MM.1S (cell line): ENCODE measurements around the gene ZNF786.

Experiments
- EZH2 ChIP-seq: fragments of 300-600 bp; sonication (generic); optimal IDR thresholded peaks from 2 replicates; pipeline ENCODE3; 2017; ENCODE audit warnings: low read depth, mild to moderate bottlenecking, antibody characterized with exemption, low read length, mixed read lengths
- TF ChIP-seq, protein P1 (sequence below): fragments of 300-600 bp; sonication (generic); IDR thresholded peaks from 2 replicates; pipeline ENCODE4 v1.5.1; 2016; ENCODE audit warnings: antibody characterized with exemption, low read length, mixed read lengths

DNA sequence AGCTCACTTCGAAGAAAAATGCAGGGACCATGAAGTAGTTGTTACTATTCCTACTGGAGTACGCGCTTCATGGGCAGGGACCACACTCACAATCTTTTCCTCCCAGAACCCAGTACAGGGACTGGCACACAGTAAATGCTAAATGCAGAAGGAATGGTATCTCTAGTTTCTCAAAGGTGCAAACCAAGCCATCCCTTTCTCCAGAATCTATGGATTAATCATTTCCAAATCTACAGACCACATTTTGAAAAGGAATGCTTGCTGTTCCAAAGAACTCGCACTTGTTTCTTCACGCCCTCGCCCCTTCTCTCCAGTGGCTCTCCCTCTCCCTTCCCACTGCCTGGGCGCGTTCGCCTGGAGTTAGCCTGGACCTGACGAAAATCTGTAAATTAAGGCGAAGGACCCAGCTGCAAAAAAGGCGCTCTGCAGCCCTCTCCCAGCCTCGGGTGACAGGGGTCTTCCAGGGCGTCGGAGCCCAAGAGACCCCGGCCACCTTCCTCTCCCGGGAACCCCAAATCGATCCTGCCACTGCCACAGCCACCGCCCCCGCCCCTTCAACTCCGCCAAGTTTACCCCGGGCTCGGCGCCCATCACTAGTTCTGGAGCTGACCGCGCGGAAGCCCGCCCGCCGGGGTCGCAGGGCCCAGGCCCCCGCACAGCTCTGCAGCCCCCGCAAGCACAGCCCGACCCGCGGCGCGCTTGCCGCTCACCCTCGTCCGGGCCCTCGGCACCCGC is 62.7 kb downstream of the ZNF786 start:
- TF ChIP-seq EZH2 = no peak
- TF ChIP-seq, protein P1, sequence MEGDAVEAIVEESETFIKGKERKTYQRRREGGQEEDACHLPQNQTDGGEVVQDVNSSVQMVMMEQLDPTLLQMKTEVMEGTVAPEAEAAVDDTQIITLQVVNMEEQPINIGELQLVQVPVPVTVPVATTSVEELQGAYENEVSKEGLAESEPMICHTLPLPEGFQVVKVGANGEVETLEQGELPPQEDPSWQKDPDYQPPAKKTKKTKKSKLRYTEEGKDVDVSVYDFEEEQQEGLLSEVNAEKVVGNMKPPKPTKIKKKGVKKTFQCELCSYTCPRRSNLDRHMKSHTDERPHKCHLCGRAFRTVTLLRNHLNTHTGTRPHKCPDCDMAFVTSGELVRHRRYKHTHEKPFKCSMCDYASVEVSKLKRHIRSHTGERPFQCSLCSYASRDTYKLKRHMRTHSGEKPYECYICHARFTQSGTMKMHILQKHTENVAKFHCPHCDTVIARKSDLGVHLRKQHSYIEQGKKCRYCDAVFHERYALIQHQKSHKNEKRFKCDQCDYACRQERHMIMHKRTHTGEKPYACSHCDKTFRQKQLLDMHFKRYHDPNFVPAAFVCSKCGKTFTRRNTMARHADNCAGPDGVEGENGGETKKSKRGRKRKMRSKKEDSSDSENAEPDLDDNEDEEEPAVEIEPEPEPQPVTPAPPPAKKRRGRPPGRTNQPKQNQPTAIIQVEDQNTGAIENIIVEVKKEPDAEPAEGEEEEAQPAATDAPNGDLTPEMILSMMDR = no peak
